Adrenal gland (tissue), 12 donors: Measurements from ENCODE around the gene CPT1C. TPM values are rescaled to one million over a fixed set of nuclear protein-coding genes. Genes with fewer than 3 reads are reported as not detected.

Source experiments
- DNase-seq, 7 donors: peaks; one replicate each; pipeline ENCODE4 v3.0.0-alpha.2; 2019 to 2020
- H3K27ac ChIP-seq, 5 donors: fragments of 200-600 bp; sonication (generic) in 4 of 5; 1 replicate in 3 of 5; 2 replicates in 2 of 5; pipeline versions ENCODE4 v1.5.1 to v1.8.0; 2016 to 2020; ENCODE audit warnings: mild to moderate bottlenecking in 1 of 5
- H3K27me3 ChIP-seq: fragments of 200-600 bp; 2 replicates; pipeline ENCODE4 v1.8.0; 2021
- H3K36me3 ChIP-seq, 2 donors: fragments of 200-600 bp; replicated peaks in 1 of 2; 1 replicate in 1 of 2; 2 replicates in 1 of 2; pipeline versions ENCODE4 v1.5.1 to v1.8.0; 2018 to 2022
- H3K4me1 ChIP-seq, 2 donors: fragments of 200-600 bp; replicated peaks in 1 of 2; 1 replicate in 1 of 2; 2 replicates in 1 of 2; pipeline versions ENCODE4 v1.5.1 to v1.8.0; 2018 to 2021
- H3K4me3 ChIP-seq, 4 donors: fragments of 200-600 bp; sonication (generic) in 3 of 4; one replicate each; pipeline ENCODE4 v1.5.1; 2016 to 2018
- H3K9me3 ChIP-seq, 3 donors: fragments of 200-600 bp; sonication (generic) in 1 of 3; replicated peaks in 1 of 3; 1 replicate in 2 of 3; 2 replicates in 1 of 3; pipeline versions ENCODE4 v1.5.1 to v1.8.0; 2016 to 2021
- CTCF ChIP-seq, 6 experiments: fragments of 450-650 bp in 4 of 6; fragments of 200-600 bp in 2 of 6; sonication (generic) in 1 of 6; IDR thresholded peaks; 1 replicate in 5 of 6; 2 replicates in 1 of 6; pipeline versions ENCODE4 v1.5.1 to v1.8.0; 2016 to 2021; ENCODE audit warnings: antibody characterized with exemption in 6 of 6, mild to moderate bottlenecking in 2 of 6, moderate library complexity in 1 of 6
- POLR2A ChIP-seq, 2 donors: fragments of 450-650 bp; IDR thresholded peaks; one replicate each; pipeline ENCODE4 v1.6.1; 2017; ENCODE audit warnings: antibody characterized with exemption in 2 of 2, mild to moderate bottlenecking in 2 of 2, moderate library complexity in 1 of 2
- WGBS, 4 donors: extraction: QIAGEN DNeasy Blood & Tissue Kit in 2 of 4; methylation state at CpG; one replicate each; pipeline versions ENCODE4 v1.1.5 to v1.1.7; 2013 to 2017; 5-methylcytosine and 5-hydroxymethylcytosine counted together
- intact Hi-C, 2 donors: fragments of 100-400 bp; cut with DNase I; formaldehyde crosslinking; loops; one replicate each; pipeline versions ENCODE4 v1.14.1 to v1.15.0; 2022 to 2023
- polyA plus RNA-seq, 3 donors: library from polyadenylated mRNA; stranded (reverse); fragments of 200-250 nt in 2 of 3; fragments of 350-450 nt in 1 of 3; fragmentation: Illumina TruSeq in 1 of 3; extraction: RNeasy Lipid Tissue Mini Kit (QIAGEN cat#74804) in 1 of 3; gene quantifications; one replicate each; pipeline ENCODE4 v1.2.3, GENCODE V29; 2013 to 2014
- total RNA-seq, 9 donors: library from RNA; depleted of rRNA in 4 of 9; stranded (reverse); fragments of >200 nt in 4 of 9; fragments of 120-200 nt in 1 of 9; fragmentation: NEBNext Ultra II Directional in 1 of 9; extraction: Animal tissue kit (Norgen Biotek cat#: 25700) in 1 of 9; gene quantifications; one replicate each; pipeline versions ENCODE4 v1.1.0 to v1.2.4, GENCODE V29; 2013 to 2023
- donor health status: healthy with polysubstance abuse.
- donor health status: Bipolar disorder and iron deficiency.
- donor health status: DM: yes; HTN: yes; CAD: no.
- donor health status: DM: no; HTN: no; CAD: no.
- donor health status: DM: no; HTN: no; CAD: no.
- donor health status: DM: yes; HTN: yes; CAD: no.

CPT1C gene
- total and polyA plus RNA-seq, 12 donors, result 2.4 to 55.7 (median 5.9) TPM; not detected in 1

GRCh38 chr19:49680421-49681351 is 10.2 kb upstream of the CPT1C start:
- peak; percentile 89 to 96 (median 91) for DNase-seq
- Histone ChIP-seq H3K4me3 (peak overlapping the region in 1 of 4 donors; percentile 30), H3K4me1 (peaks cover 31 to 50% of the 10 kb centered on the region in 2 donors), H3K9me3 (no peaks in the 10 kb centered on the region), H3K27me3 (no peaks in the 10 kb centered on the region), H3K36me3 (peaks cover 0 to 49% of the 10 kb centered on the region in 2 donors), H3K27ac (peak overlapping the region in 4 of 5 donors; percentile 39 to 79 (median 68))
- TF ChIP-seq POLR2A (IDR thresholded peaks at IDR 0.05) (no peak), CTCF (IDR thresholded peaks at IDR 0.05) (peak; percentile 93 to 100 (median 98))
- 23 to 47% (median 27%) methylated on average over 21 to 40 of the region's 40 CpGs for WGBS, 4 donors
- intact Hi-C loops, result no loop called here

- Histone ChIP-seq H3K27ac (peak overlapping the region in 3 of 5 donors; percentile 42 to 50 (median 48)), H3K4me1 (peaks cover 28 to 46% of the 10 kb centered on the region in 2 donors), H3K4me3 (no peak overlapping the region), H3K36me3 (peaks cover 0 to 58% of the 10 kb centered on the region in 2 donors), H3K27me3 (no peaks in the 10 kb centered on the region), H3K9me3 (no peaks in the 10 kb centered on the region)
- 45 to 68% (median 51%) methylated on average over 12 to 19 of the region's 19 CpGs for WGBS, 4 donors
- intact Hi-C loops, result no loop called here
- DNase-seq, result peak in 6 of 7 donors; percentile 43 to 60 (median 56)
- TF ChIP-seq CTCF (IDR thresholded peaks at IDR 0.05) (no peak), POLR2A (IDR thresholded peaks at IDR 0.05) (no peak)
Measured at GRCh38 chr19:49681830-49682229, 9.1 kb upstream of the CPT1C start.

DNA sequence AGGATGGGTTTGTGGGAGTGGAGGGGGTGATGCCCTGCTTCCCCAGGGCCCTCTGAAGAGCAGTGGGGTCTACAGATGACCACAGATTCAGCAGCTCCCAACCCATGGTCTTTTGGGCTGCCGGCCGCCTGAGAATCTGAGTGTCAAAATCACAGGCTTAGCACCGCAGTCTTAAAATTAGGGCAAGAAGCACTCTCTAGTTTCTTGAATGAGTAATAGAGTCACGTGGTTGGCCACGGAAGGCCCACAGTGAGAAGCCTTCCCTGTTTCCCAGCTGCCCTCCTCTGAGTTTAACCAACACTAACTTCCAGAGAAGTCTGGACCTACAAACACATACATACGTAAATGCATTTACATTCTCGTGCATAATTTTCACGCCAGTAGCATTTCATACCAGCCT is 8.6 kb upstream of the CPT1C start:
- Histone ChIP-seq H3K36me3 (peaks cover 0 to 58% of the 10 kb centered on the region in 2 donors), H3K9me3 (no peaks in the 10 kb centered on the region), H3K27me3 (no peaks in the 10 kb centered on the region), H3K27ac (peak overlapping the region in 3 of 5 donors; percentile 42 to 50 (median 48)), H3K4me3 (no peak overlapping the region), H3K4me1 (peaks cover 28 to 46% of the 10 kb centered on the region in 2 donors)
- peak in 6 of 7 donors; percentile 29 to 70 (median 64) for DNase-seq
- WGBS, 4 donors, result 59 to 74% (median 61%) methylated on average over 8 of the region's 8 CpGs
- intact Hi-C loops, result no loop called here
- no peak for TF ChIP-seq CTCF (IDR thresholded peaks at IDR 0.05)
- no peak for TF ChIP-seq POLR2A (IDR thresholded peaks at IDR 0.05)

DNA sequence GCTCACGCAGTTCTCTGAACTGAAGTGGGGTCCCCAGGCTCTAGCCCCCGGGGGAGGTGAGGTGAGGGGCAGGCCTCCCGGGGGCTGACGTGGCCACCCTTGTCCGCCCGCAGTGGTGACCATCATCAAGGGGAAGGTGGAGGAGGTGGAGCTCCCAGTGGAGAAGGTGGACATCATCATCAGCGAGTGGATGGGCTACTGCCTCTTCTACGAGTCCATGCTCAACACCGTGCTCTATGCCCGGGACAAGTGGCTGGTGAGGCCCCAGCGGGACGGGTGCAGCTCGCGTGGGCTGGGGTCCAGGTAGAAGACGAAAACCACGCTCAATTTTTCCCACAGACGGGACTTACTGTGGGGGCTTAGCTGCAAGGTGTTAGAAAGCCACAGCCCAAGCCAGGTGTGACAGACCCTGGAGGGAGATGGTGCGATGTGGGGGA is 7.1 kb upstream of the CPT1C start:
- Histone ChIP-seq H3K4me1 (peaks cover 22 to 35% of the 10 kb centered on the region in 2 donors), H3K4me3 (no peak overlapping the region), H3K9me3 (no peaks in the 10 kb centered on the region), H3K27ac (no peak overlapping the region), H3K27me3 (no peaks in the 10 kb centered on the region), H3K36me3 (peaks cover 0 to 58% of the 10 kb centered on the region in 2 donors)
- WGBS, 4 donors, result 87 to 93% (median 91%) methylated on average over 18 of the region's 18 CpGs
- TF ChIP-seq CTCF (IDR thresholded peaks at IDR 0.05) (no peak), POLR2A (IDR thresholded peaks at IDR 0.05) (no peak)
- intact Hi-C loops, result no loop called here
- peak in 3 of 7 donors; percentile 27 to 54 (median 28) for DNase-seq
